ENCODE results near the gene UQCRH. TPM values are rescaled to one million over a fixed set of nuclear protein-coding genes. Genes with fewer than 3 reads are reported as not detected.

Gene UQCRH
- total RNA-seq, 3 donors from 2014 or later, result 266 to 387 (median 282) TPM

GRCh38 chr1:46300673-46301405 is 2.7 kb upstream of the UQCRH start:
- ATAC-seq (no peak), DNase-seq (peak in 1 of 3 donors; percentile 17)
- TF ChIP-seq, protein P1, sequence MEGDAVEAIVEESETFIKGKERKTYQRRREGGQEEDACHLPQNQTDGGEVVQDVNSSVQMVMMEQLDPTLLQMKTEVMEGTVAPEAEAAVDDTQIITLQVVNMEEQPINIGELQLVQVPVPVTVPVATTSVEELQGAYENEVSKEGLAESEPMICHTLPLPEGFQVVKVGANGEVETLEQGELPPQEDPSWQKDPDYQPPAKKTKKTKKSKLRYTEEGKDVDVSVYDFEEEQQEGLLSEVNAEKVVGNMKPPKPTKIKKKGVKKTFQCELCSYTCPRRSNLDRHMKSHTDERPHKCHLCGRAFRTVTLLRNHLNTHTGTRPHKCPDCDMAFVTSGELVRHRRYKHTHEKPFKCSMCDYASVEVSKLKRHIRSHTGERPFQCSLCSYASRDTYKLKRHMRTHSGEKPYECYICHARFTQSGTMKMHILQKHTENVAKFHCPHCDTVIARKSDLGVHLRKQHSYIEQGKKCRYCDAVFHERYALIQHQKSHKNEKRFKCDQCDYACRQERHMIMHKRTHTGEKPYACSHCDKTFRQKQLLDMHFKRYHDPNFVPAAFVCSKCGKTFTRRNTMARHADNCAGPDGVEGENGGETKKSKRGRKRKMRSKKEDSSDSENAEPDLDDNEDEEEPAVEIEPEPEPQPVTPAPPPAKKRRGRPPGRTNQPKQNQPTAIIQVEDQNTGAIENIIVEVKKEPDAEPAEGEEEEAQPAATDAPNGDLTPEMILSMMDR (IDR thresholded peaks at IDR 0.05), result no peak
- Histone ChIP-seq H3K9me3 (no peaks in the 10 kb centered on the region), H3K4me3 (no peak overlapping the region), H3K4me1 (ENCODE audit: low read depth) (peaks cover 34% of the 10 kb centered on the region), H3K36me3 (ENCODE audit: low read depth) (no peaks in the 10 kb centered on the region)
- intact Hi-C loops (cut with DNase I, micrococcal nuclease), result no loop called here

DNA sequence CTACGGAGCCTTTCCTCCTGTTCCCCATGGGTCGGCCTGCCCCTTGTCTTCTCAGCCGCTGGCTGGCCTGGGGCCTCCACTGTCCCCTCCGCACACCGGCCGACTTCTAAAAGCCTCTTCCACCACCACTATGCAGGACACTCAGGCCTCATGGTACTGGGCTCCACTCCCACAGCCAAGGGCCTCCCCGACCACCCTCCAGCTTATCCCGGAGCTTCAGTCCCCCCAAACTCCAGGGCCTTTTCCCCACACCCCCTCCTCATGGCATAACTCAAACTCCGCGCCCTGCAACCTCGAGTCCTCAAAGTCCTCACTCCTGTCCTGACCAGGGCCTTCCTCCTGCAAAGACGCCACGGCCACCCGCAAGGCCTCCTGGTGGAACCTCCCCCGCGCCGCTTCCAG is 2.1 kb upstream of the UQCRH start:
- no peak for DNase-seq
- Histone ChIP-seq H3K36me3 (ENCODE audit: low read depth) (no peaks in the 10 kb centered on the region), H3K4me1 (ENCODE audit: low read depth) (peaks cover 40% of the 10 kb centered on the region)

DNA sequence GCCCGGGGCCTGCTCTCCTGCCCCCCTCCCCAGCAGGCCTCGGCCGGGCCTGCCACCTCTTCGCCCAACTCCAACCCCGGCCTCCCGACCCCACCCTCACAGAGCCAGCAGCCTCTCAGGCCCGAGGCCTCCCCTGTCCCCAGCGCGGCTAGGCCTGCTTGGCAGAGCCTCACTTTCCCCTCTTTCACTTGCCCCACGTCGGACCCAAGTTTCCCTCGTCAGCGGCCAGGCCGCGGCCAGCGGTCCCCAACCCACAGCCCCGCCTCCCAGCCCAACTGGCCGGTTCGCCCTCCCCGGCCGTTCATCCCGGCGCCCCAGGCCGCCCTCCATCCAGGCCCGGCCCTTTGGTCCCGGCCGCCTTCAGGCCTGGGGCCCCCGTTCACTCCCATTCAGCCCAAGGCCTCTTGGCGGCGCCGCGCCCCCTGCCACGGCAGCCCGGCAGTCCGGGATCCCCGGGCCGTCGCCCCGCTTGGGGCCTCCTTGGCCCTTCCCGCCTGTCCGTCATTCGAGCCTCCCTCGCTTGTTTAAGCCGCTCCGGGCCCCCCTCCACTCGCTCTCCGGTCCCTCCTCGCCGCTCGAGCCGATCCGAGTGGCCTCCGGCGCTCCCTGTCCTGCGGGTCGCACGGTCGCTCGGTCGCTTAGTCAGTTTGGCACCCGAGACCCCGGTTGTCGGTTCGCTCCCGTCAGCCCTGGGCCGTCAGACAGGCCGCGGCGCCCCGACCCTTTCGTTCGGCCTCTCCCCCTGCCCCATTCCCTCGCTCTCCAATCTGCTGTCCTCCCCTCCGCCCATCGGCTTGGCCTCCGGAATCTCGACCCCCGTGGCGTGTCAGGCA is 1.5 kb upstream of the UQCRH start:
- peak; percentile 58 to 76 (median 72) for DNase-seq
- ATAC-seq, result peak; percentile 54
- no peaks in the 10 kb centered on the region for H3K36me3 ChIP-seq (ENCODE audit: low read depth)
- TF ChIP-seq, protein P1 (IDR thresholded peaks at IDR 0.05), result no peak
- no peaks in the 10 kb centered on the region for H3K9me3 ChIP-seq
- peak overlapping the region; percentile 82 for H3K4me3 ChIP-seq
- intact Hi-C loops (cut with DNase I, micrococcal nuclease), result no loop called here
- peaks cover 45% of the 10 kb centered on the region for H3K4me1 ChIP-seq (ENCODE audit: low read depth)

More for the DNA sequence above, 2.1 kb upstream of the UQCRH start:
- Histone ChIP-seq H3K9me3 (no peaks in the 10 kb centered on the region), H3K4me3 (peak overlapping the region; percentile 82)
- no peak for ATAC-seq
- TF ChIP-seq, protein P1 (IDR thresholded peaks at IDR 0.05), result no peak
- intact Hi-C loops (cut with DNase I, micrococcal nuclease), result no loop called here

GRCh38 chr1:46302641-46303037 is 859 bp upstream of the UQCRH start:
- DNase-seq, result peak in 1 of 3 donors; percentile 66
- intact Hi-C loops (cut with DNase I, micrococcal nuclease), result no loop called here
- peak overlapping the region; percentile 82 for H3K4me3 ChIP-seq
- H3K4me1 ChIP-seq (ENCODE audit: low read depth), result peaks cover 51% of the 10 kb centered on the region
- no peaks in the 10 kb centered on the region for H3K36me3 ChIP-seq (ENCODE audit: low read depth)
- no peaks in the 10 kb centered on the region for H3K9me3 ChIP-seq
- ATAC-seq, result peak; percentile 47
- TF ChIP-seq, protein P1 (IDR thresholded peaks at IDR 0.05), result no peak

DNA sequence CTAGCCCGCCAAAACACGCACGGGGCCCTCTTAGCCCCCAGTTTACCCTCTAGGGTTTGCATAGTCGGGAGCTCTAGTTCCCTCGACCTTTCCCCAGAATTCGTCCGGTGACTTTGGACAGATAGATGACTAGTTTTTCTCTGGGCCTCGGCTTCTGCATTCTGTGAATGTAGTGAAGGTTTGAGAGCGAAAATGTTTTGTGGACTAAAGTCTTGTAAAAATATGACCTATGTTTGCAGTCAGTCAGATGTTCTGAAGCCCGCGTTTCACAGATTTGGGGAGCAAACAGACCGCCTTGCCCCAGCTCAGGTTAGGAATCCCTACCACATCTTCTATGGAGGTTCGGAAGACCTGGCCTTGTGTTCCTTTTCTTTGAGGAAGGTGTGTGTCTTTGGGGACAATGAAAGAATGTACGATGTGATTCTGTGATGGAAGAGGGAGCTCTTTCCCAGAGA is 401 bp downstream of the UQCRH start:
- TF ChIP-seq, protein P1 (IDR thresholded peaks at IDR 0.05), result no peak
- peaks cover 54% of the 10 kb centered on the region for H3K4me1 ChIP-seq (ENCODE audit: low read depth)
- ATAC-seq (no peak), DNase-seq (no peak)
- H3K36me3 ChIP-seq (ENCODE audit: low read depth), result no peaks in the 10 kb centered on the region
- intact Hi-C loops (cut with DNase I, micrococcal nuclease), result no loop called here
- no peaks in the 10 kb centered on the region for H3K9me3 ChIP-seq
- peak overlapping the region; percentile 82 for H3K4me3 ChIP-seq

Data from mucosa of descending colon (tissue), 3 donors.